Nephron (organoid): ENCODE data around the gene PPP1R9A.

Source experiments
- H3K27ac Mint-ChIP-seq, 3 experiments: 2 replicates each; pipeline ENCODE4 v1.8.0; 2020; ENCODE audit warnings: mixed read lengths in 3 of 3, mild to moderate bottlenecking in 2 of 3, moderate library complexity in 1 of 3
- H3K27me3 Mint-ChIP-seq: 2 replicates; pipeline ENCODE4 v1.8.0; 2021; ENCODE audit warnings: low read depth, mild to moderate bottlenecking, moderate library complexity, mixed read lengths
- H3K36me3 Mint-ChIP-seq: 2 replicates; pipeline ENCODE4 v1.8.0; 2020; ENCODE audit warnings: low read depth, mixed read lengths
- H3K4me1 Mint-ChIP-seq: 2 replicates; pipeline ENCODE4 v1.8.0; 2020; ENCODE audit warnings: mixed read lengths
- H3K4me3 Mint-ChIP-seq, 3 experiments: 2 replicates each; pipeline ENCODE4 v1.8.0; 2020; ENCODE audit warnings: mild to moderate bottlenecking in 3 of 3, mixed read lengths in 3 of 3, moderate library complexity in 2 of 3
- H3K9me3 Mint-ChIP-seq: 2 replicates; pipeline ENCODE4 v1.8.0; 2020; ENCODE audit warnings: mixed read lengths
- TF ChIP-seq, protein P1 (sequence below), 3 experiments: fragments of 200-600 bp; sonication (generic); IDR thresholded peaks; one replicate each; pipeline ENCODE4 v1.5.0; 2021; ENCODE audit warnings: antibody characterized with exemption in 3 of 3; ENCODE audit not compliant: unreplicated experiment in 3 of 3

PPP1R9A gene

DNA sequence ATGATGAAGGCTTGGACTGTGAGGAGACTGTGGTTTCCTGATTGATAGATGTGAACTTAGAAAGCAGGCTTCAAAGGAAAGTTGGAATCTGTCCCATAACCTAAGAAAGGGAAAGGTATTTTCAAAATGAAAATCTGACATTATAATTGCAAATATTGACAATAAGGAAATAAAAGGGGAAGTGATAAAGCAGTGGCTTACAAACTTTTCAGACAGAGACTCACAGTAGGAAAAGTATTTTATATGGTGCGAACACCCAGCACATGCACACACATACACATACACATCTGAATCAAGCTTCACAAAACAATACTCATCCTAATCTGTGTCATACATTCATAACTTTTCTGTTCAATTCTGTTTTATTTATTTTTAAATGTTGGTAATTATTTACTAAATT is 412.2 kb downstream of the PPP1R9A start:
- H3K4me3 Mint-ChIP-seq, result no peak overlapping the region
- no peaks in the 10 kb centered on the region for H3K4me1 Mint-ChIP-seq
- no peak overlapping the region for H3K27ac Mint-ChIP-seq
- no peaks in the 10 kb centered on the region for H3K36me3 Mint-ChIP-seq
- TF ChIP-seq, protein P1, sequence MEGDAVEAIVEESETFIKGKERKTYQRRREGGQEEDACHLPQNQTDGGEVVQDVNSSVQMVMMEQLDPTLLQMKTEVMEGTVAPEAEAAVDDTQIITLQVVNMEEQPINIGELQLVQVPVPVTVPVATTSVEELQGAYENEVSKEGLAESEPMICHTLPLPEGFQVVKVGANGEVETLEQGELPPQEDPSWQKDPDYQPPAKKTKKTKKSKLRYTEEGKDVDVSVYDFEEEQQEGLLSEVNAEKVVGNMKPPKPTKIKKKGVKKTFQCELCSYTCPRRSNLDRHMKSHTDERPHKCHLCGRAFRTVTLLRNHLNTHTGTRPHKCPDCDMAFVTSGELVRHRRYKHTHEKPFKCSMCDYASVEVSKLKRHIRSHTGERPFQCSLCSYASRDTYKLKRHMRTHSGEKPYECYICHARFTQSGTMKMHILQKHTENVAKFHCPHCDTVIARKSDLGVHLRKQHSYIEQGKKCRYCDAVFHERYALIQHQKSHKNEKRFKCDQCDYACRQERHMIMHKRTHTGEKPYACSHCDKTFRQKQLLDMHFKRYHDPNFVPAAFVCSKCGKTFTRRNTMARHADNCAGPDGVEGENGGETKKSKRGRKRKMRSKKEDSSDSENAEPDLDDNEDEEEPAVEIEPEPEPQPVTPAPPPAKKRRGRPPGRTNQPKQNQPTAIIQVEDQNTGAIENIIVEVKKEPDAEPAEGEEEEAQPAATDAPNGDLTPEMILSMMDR (IDR thresholded peaks at IDR 0.05; ENCODE audit: unreplicated experiment in 3 of 3), result no peak
- no peaks in the 10 kb centered on the region for H3K9me3 Mint-ChIP-seq
- H3K27me3 Mint-ChIP-seq, result no peaks in the 10 kb centered on the region

DNA sequence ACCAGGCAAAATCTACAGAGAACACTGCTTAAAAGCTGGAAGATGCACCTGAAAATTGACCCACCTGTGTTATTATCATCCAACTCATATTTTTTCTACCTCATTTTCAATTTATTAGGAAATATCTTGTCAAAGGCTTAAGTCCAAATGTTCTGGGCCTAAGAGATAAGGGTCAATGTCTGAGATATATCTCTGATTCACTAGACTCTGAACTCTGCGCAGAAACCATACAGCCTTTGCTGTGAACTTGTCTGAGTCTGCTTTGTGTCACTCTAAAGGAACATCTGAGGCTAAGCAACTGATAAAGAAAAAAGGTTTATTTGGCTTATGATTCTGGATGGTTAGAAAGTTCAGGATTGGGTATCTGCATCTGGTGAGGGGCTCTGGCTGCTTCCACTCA is 413.3 kb downstream of the PPP1R9A start:
- Mint-ChIP-seq H3K27me3 (peaks cover 9% of the 10 kb centered on the region), H3K4me1 (no peaks in the 10 kb centered on the region), H3K36me3 (no peaks in the 10 kb centered on the region), H3K9me3 (no peaks in the 10 kb centered on the region), H3K27ac (no peak overlapping the region), H3K4me3 (no peak overlapping the region)
- TF ChIP-seq, protein P1 (IDR thresholded peaks at IDR 0.05; ENCODE audit: unreplicated experiment in 3 of 3), result no peak

DNA sequence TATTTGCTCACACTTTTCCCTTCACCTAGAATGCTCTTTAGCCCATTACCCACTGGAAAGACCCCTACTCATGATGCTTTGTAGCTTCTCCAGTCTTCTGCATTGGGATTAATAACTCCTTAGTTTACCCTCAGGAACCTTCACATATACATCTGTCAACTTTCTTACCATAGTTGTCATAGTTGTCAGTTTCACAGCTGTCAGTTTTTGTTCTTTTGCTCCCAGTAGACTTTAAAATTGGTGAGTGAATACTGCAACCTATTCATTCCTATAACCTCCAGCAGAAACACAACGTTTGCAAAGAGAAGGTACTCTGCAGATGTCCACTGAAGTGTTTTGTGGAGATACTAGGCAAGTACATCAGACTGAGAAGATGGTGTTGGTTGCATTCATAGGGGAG is 414.3 kb downstream of the PPP1R9A start:
- Mint-ChIP-seq H3K4me3 (no peak overlapping the region), H3K36me3 (no peaks in the 10 kb centered on the region), H3K27ac (no peak overlapping the region), H3K4me1 (no peaks in the 10 kb centered on the region), H3K27me3 (peaks cover 9% of the 10 kb centered on the region), H3K9me3 (peaks cover 4% of the 10 kb centered on the region)
- TF ChIP-seq, protein P1 (IDR thresholded peaks at IDR 0.05; ENCODE audit: unreplicated experiment in 3 of 3), result no peak

DNA sequence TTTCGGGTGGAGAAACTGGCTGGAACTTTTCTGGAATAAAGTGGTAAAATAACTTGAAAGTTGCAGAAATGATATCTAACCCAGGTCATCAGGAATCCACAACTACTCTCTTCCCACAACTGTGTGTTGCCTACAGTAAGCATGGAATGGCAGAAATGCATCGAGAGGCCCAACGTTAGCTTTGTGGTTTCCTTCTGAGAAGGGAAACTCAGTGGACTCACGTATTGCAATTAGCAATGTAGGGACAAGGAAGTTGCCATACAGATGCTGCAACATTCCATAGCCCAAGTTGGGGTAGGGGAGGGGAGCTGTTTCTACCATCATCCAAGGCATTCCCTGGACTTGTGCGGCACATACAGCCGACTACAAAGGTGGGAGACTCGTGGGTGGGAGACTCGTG is 415.0 kb downstream of the PPP1R9A start:
- no peaks in the 10 kb centered on the region for H3K36me3 Mint-ChIP-seq
- no peaks in the 10 kb centered on the region for H3K4me1 Mint-ChIP-seq
- H3K27ac Mint-ChIP-seq, result no peak overlapping the region
- peaks cover 6% of the 10 kb centered on the region for H3K9me3 Mint-ChIP-seq
- peaks cover 10% of the 10 kb centered on the region for H3K27me3 Mint-ChIP-seq
- H3K4me3 Mint-ChIP-seq, result no peak overlapping the region
- TF ChIP-seq, protein P1 (IDR thresholded peaks at IDR 0.05; ENCODE audit: unreplicated experiment in 3 of 3), result no peak

DNA sequence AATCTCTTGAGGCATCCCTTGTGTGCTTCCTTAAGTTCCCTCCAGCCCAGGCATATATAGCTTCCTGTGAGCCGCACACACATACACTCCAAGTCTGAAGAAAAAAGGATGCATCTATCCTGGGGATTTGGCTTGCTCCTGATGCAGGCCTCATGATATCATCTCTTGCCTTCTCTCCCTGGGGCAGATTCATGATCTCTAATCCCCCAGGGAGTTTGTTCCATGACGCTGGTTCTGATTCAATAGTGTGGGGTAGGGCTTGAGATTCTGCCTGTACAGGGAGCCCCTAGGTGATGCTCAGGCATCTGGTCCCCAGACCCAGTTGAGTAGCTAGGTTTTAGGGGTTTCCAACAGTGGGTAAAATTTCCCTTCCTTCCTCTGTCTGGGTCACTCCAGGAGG is 415.5 kb downstream of the PPP1R9A start:
- Mint-ChIP-seq H3K36me3 (no peaks in the 10 kb centered on the region), H3K9me3 (peaks cover 7% of the 10 kb centered on the region), H3K4me1 (no peaks in the 10 kb centered on the region), H3K27ac (no peak overlapping the region), H3K4me3 (no peak overlapping the region), H3K27me3 (peaks cover 15% of the 10 kb centered on the region)
- TF ChIP-seq, protein P1 (IDR thresholded peaks at IDR 0.05; ENCODE audit: unreplicated experiment in 3 of 3), result no peak

DNA sequence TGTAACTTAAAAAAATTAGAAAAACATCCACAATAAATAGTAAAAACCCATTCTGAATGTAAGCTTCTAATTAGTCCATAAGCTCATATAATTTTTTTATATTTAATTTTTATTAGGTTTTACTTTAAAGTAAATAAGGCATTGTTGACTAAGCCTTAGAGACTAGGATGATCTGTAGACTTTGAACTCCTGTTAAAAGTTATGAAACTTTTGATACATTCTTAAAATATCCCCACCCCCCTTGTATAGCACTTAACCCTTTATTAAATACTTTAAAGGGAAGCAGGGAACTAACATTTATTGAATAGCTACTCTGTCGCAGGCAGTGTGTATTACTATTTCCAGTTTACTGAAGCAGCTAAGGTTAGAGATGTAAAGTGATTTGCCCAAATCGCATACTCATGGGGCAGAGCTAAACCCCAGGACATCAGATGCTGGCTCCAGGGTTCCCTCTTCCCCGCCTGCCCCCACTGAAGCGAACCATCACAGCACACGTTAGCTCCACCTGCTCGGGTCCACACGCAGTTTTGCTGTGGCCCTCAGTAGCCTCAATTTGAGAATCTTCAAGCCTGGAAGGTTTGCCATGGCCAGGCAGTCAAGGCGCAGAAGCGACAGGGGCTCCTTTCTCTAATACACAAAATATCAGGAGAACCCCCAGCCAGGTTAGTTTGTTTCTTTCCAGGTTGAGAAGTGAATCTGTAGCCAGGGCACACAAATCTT is 416.2 kb downstream of the PPP1R9A start:
- Mint-ChIP-seq H3K4me1 (no peaks in the 10 kb centered on the region), H3K4me3 (no peak overlapping the region), H3K36me3 (no peaks in the 10 kb centered on the region), H3K27ac (no peak overlapping the region), H3K9me3 (peaks cover 7% of the 10 kb centered on the region), H3K27me3 (peaks cover 16% of the 10 kb centered on the region)
- TF ChIP-seq, protein P1 (IDR thresholded peaks at IDR 0.05; ENCODE audit: unreplicated experiment in 3 of 3), result no peak
